Retinal pigment epithelial cell (primary cell): ENCODE data around the gene SRA1.

Experiments used
- DNase-seq: peaks from one replicate; pipeline ENCODE4 v3.0.0-alpha.2; 2010; ENCODE audit warnings: low read depth
- H3K4me3 ChIP-seq: 2 replicates; pipeline ENCODE4 v1.5.1; 2011; ENCODE audit warnings: mild to moderate bottlenecking, low read length, control low read depth, moderate library complexity
- TF ChIP-seq, protein P1 (sequence below): conservative IDR thresholded peaks from 2 replicates; pipeline ENCODE4 v1.5.1; 2011; ENCODE audit warnings: low read depth, low read length, control low read depth, inconsistent platforms

Gene SRA1

DNA sequence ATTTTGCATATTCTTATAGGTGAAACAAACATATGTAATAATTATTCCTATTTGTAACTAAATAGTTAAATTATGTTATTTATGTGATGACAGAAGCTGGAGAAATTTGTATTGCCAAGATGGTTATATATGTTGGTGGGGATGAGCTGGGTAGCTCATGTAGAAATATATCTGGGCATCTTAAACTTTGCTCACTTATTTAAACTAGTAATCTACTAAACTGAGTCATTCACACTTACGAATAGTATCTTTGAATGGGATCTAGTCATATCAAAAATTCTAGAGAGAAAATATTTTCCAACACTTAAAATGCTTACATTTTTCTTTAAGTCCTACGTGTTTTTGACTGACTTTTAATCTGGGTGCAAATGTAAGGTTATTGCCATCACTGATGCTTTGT, 54.4 kb downstream of the SRA1 start:
- no peak for DNase-seq
- H3K4me3 ChIP-seq = no peak overlapping the region
- TF ChIP-seq, protein P1, sequence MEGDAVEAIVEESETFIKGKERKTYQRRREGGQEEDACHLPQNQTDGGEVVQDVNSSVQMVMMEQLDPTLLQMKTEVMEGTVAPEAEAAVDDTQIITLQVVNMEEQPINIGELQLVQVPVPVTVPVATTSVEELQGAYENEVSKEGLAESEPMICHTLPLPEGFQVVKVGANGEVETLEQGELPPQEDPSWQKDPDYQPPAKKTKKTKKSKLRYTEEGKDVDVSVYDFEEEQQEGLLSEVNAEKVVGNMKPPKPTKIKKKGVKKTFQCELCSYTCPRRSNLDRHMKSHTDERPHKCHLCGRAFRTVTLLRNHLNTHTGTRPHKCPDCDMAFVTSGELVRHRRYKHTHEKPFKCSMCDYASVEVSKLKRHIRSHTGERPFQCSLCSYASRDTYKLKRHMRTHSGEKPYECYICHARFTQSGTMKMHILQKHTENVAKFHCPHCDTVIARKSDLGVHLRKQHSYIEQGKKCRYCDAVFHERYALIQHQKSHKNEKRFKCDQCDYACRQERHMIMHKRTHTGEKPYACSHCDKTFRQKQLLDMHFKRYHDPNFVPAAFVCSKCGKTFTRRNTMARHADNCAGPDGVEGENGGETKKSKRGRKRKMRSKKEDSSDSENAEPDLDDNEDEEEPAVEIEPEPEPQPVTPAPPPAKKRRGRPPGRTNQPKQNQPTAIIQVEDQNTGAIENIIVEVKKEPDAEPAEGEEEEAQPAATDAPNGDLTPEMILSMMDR = no peak
